HEK293 (cell line): ENCODE measurements around the gene RASGEF1B.

ENCODE experiments used
- CTCF ChIA-PET: fragments of 350-600 bp; formaldehyde crosslinking; extraction: SDS; loops from one replicate; lab custom pipeline; 2021; ENCODE audit warnings: antibody characterized with exemption; lab: Yijun Ruan, JAX
- POLR2A ChIA-PET: fragments of 300-600 bp; formaldehyde crosslinking; extraction: SDS; loops from one replicate; lab custom pipeline; 2020; ENCODE audit warnings: antibody characterized with exemption, inconsistent platforms; lab: Yijun Ruan, JAX
- H3K27ac ChIP-seq: fragments of 200-500 bp; sonication (Bioruptor generic); 2 replicates; pipeline ENCODE4 v1.5.1; 2014; ENCODE audit warnings: low read depth, low read length, control low read depth, inconsistent platforms; ENCODE audit errors: extremely low read depth
- H3K36me3 ChIP-seq, 2 experiments: fragments of 200-500 bp in 1 of 2; sonication (Bioruptor generic) in 1 of 2; 1 replicate in 1 of 2; 2 replicates in 1 of 2; pipeline ENCODE4 v1.5.1; 2014 to 2017; ENCODE audit warnings: inconsistent platforms in 2 of 2, low read length in 2 of 2; ENCODE audit not compliant: control insufficient read depth in 2 of 2, insufficient read depth in 1 of 2
- H3K4me1 ChIP-seq: fragments of 200-500 bp; sonication (Bioruptor generic); 2 replicates; pipeline ENCODE4 v1.5.1; 2014; ENCODE audit warnings: mild to moderate bottlenecking, low read length, inconsistent platforms; ENCODE audit not compliant: control insufficient read depth, insufficient read depth
- H3K4me3 ChIP-seq: 2 replicates; pipeline ENCODE4 v1.5.1; 2011; ENCODE audit warnings: low read depth, mild to moderate bottlenecking, control low read depth, low read length, moderate library complexity
- H3K9me3 ChIP-seq: fragments of 200-500 bp; sonication (Bioruptor generic); 2 replicates; pipeline ENCODE4 v1.5.1; 2014; ENCODE audit warnings: low read depth, low read length, inconsistent platforms; ENCODE audit not compliant: control insufficient read depth, insufficient read depth
- BCL6B ChIP-seq: fragments of 450-650 bp; formaldehyde crosslinking; IDR thresholded peaks from 2 replicates; pipeline ENCODE4 v1.5.1; 2017; ENCODE audit warnings: missing biosample characterization, missing genetic modification characterization
- FEZF1 ChIP-seq: fragments of 450-650 bp; formaldehyde crosslinking; IDR thresholded peaks from 2 replicates; pipeline ENCODE4 v1.5.1; 2016; ENCODE audit warnings: missing biosample characterization, missing genetic modification characterization
- GLI4 ChIP-seq: fragments of 450-650 bp; formaldehyde crosslinking; IDR thresholded peaks from 2 replicates; pipeline ENCODE4 v1.5.1; 2016; ENCODE audit warnings: missing biosample characterization, missing genetic modification characterization
- KLF8 ChIP-seq: fragments of 450-650 bp; formaldehyde crosslinking; IDR thresholded peaks from 2 replicates; pipeline ENCODE4 v1.5.1; 2016; ENCODE audit warnings: missing biosample characterization, missing genetic modification characterization
- OSR2 ChIP-seq: fragments of 450-650 bp; formaldehyde crosslinking; IDR thresholded peaks from 2 replicates; pipeline ENCODE4 v1.5.1; 2016; ENCODE audit warnings: missing biosample characterization, missing genetic modification characterization
- SETDB1 ChIP-seq: IDR thresholded peaks from one replicate; pipeline ENCODE4 v1.6.1; 2017; ENCODE audit warnings: mild to moderate bottlenecking, low read length, moderate library complexity, mixed read lengths; ENCODE audit not compliant: insufficient read length
- ZBTB1 ChIP-seq: fragments of 450-650 bp; formaldehyde crosslinking; IDR thresholded peaks from 2 replicates; pipeline ENCODE4 v1.5.1; 2016; ENCODE audit warnings: missing biosample characterization, missing genetic modification characterization
- ZBTB10 ChIP-seq: fragments of 450-650 bp; formaldehyde crosslinking; IDR thresholded peaks from 2 replicates; pipeline ENCODE4 v1.5.1; 2016; ENCODE audit warnings: missing biosample characterization, missing genetic modification characterization
- ZBTB17 ChIP-seq: fragments of 450-650 bp; formaldehyde crosslinking; IDR thresholded peaks from 2 replicates; pipeline ENCODE4 v1.5.1; 2016; ENCODE audit warnings: missing biosample characterization, missing genetic modification characterization
- ZBTB21 ChIP-seq: fragments of 450-650 bp; formaldehyde crosslinking; IDR thresholded peaks from 2 replicates; pipeline ENCODE4 v1.5.1; 2017; ENCODE audit warnings: missing biosample characterization, missing genetic modification characterization
- ZBTB48 ChIP-seq: fragments of 450-650 bp; formaldehyde crosslinking; IDR thresholded peaks from 2 replicates; pipeline ENCODE4 v1.5.1; 2016; ENCODE audit warnings: missing biosample characterization, missing genetic modification characterization
- ZFHX2 ChIP-seq: fragments of 450-650 bp; formaldehyde crosslinking; conservative IDR thresholded peaks from 2 replicates; pipeline ENCODE4 v1.5.1; 2016; ENCODE audit warnings: missing biosample characterization, missing genetic modification characterization
- ZNF23 ChIP-seq: fragments of 450-650 bp; formaldehyde crosslinking; IDR thresholded peaks from 2 replicates; pipeline ENCODE4 v1.5.1; 2016; ENCODE audit warnings: missing biosample characterization, missing genetic modification characterization, borderline replicate concordance
- ZNF292 ChIP-seq: fragments of 450-650 bp; formaldehyde crosslinking; IDR thresholded peaks from 2 replicates; pipeline ENCODE4 v1.5.1; 2016; ENCODE audit warnings: low read depth, missing biosample characterization, missing genetic modification characterization, borderline replicate concordance
- ZNF341 ChIP-seq: fragments of 450-650 bp; formaldehyde crosslinking; IDR thresholded peaks from 2 replicates; pipeline ENCODE4; 2016; ENCODE audit warnings: low read depth, missing biosample characterization, missing genetic modification characterization
- ZNF37A ChIP-seq: fragments of 450-650 bp; IDR thresholded peaks from 2 replicates; pipeline ENCODE4 v1.5.1; 2018; ENCODE audit warnings: missing biosample characterization, missing genetic modification characterization
- ZNF624 ChIP-seq: fragments of 450-650 bp; formaldehyde crosslinking; IDR thresholded peaks from 2 replicates; pipeline ENCODE4 v1.5.1; 2017; ENCODE audit warnings: missing biosample characterization, missing genetic modification characterization
- ZNF654 ChIP-seq: fragments of 450-650 bp; formaldehyde crosslinking; IDR thresholded peaks from 2 replicates; pipeline ENCODE4 v1.5.1; 2016; ENCODE audit warnings: low read depth, missing biosample characterization, missing genetic modification characterization
- ZNF768 ChIP-seq: fragments of 450-650 bp; formaldehyde crosslinking; IDR thresholded peaks from 2 replicates; pipeline ENCODE4 v1.5.1; 2018; ENCODE audit warnings: missing biosample characterization, mild to moderate bottlenecking, missing genetic modification characterization
- ZNF776 ChIP-seq: fragments of 450-650 bp; formaldehyde crosslinking; IDR thresholded peaks from 2 replicates; pipeline ENCODE4 v1.5.0; 2017; ENCODE audit warnings: missing biosample characterization, missing genetic modification characterization, borderline replicate concordance
- ZNF830 ChIP-seq: fragments of 450-650 bp; IDR thresholded peaks from 2 replicates; pipeline ENCODE4 v1.5.0; 2018; ENCODE audit warnings: missing biosample characterization, missing genetic modification characterization, low read depth, mild to moderate bottlenecking, moderate library complexity
- ZXDB ChIP-seq: fragments of 450-650 bp; formaldehyde crosslinking; IDR thresholded peaks from 2 replicates; pipeline ENCODE4 v1.5.1; 2016; ENCODE audit warnings: missing biosample characterization, missing genetic modification characterization
- TF ChIP-seq, protein P1 (sequence below): fragments of 450-650 bp; IDR thresholded peaks from 2 replicates; pipeline ENCODE4 v1.5.1; 2018; ENCODE audit warnings: missing biosample characterization, missing genetic modification characterization

The RASGEF1B gene

DNA sequence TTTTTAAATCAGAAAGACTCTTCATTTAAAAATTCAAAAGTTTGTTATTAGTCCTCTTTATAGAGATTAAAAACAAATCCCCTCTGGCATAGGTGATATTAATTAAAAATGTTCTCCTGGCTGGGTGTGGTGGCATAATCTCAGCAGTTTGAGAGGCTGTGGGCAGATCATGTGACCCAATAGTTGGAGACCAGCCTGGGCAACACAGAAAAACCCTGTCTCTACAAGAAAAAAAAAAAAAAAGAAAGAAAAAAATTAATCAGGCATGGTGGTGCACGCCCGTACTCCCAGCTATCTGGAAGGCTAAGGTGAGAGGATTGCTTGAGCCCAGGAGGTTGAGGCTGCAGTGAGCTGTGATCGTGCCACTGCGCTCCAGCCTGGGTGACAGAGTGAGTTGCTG, 38.9 kb downstream of the RASGEF1B start (continued):
- TF ChIP-seq, protein P1, sequence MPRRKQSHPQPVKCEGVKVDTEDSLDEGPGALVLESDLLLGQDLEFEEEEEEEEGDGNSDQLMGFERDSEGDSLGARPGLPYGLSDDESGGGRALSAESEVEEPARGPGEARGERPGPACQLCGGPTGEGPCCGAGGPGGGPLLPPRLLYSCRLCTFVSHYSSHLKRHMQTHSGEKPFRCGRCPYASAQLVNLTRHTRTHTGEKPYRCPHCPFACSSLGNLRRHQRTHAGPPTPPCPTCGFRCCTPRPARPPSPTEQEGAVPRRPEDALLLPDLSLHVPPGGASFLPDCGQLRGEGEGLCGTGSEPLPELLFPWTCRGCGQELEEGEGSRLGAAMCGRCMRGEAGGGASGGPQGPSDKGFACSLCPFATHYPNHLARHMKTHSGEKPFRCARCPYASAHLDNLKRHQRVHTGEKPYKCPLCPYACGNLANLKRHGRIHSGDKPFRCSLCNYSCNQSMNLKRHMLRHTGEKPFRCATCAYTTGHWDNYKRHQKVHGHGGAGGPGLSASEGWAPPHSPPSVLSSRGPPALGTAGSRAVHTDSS = no peak
- no peak for TF ChIP-seq FEZF1
- TF ChIP-seq ZNF292 (tag by site-specific recombination) = no peak
- TF ChIP-seq ZBTB1 = no peak

DNA sequence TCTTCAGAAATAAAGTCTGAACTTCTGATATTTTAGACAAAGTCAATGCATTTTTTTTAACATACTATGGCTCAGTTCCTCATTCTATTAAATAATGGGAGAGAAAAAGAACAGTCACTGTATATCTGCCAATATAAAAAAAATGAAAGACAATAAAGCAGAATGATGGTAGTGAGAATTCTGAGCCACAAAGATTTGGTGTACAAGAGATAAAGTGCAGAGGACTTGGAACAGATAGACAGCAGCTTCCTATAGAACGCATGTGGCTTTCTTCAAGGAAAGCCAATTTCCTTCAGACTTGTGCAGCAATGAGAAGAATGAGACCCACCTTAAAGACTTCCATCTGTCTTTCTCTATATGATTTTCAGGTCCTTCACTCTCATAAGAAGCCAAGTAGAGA, 39.7 kb downstream of the RASGEF1B start:
- CTCF ChIA-PET = interaction anchor here (0.9 kb wide), 1 partner anchor 853 kb away, joined by 4 read pairs; no protein-coding TSS in a partner anchor
- H3K4me1 ChIP-seq = no peaks in the 10 kb centered on the region
- no peak overlapping the region for H3K27ac ChIP-seq
- TF ChIP-seq ZNF23 (tag by site-specific recombination) (no peak), ZNF624 (tag by site-specific recombination) (no peak), ZNF776 (tag by site-specific recombination) (no peak), GLI4 (no peak), OSR2 (no peak), ZBTB10 (no peak), ZNF768 (tag by site-specific recombination) (no peak), ZBTB21 (tag by site-specific recombination) (no peak), ZBTB48 (no peak), ZNF341 (tag by site-specific recombination) (no peak), ZFHX2 (tag by site-specific recombination) (no peak), ZNF654 (tag by site-specific recombination) (no peak), ZBTB17 (no peak), ZNF37A (tag by site-specific recombination) (no peak), KLF8 (tag by site-specific recombination) (no peak), BCL6B (tag by site-specific recombination) (no peak), SETDB1 (no peak), ZNF830 (tag by site-specific recombination) (no peak), ZXDB (tag by site-specific recombination) (no peak)
- TF ChIP-seq, protein P1 = no peak
- POLR2A ChIA-PET = no interaction called here
- H3K36me3 ChIP-seq = peaks cover 5 to 62% of the 10 kb centered on the region in 2 experiments
- no peaks in the 10 kb centered on the region for H3K9me3 ChIP-seq
- no peak overlapping the region for H3K4me3 ChIP-seq
